ENCODE data around the gene MERTK.
A peak's percentile ranks its signal among the peaks of the same experiment; 100 is the strongest.
"Not testable (repeated sequence)": the region's sequence is repeated elsewhere in the genome, so short reads cannot be mapped to it uniquely, and the experiment has no call there.

The MERTK gene

DNA sequence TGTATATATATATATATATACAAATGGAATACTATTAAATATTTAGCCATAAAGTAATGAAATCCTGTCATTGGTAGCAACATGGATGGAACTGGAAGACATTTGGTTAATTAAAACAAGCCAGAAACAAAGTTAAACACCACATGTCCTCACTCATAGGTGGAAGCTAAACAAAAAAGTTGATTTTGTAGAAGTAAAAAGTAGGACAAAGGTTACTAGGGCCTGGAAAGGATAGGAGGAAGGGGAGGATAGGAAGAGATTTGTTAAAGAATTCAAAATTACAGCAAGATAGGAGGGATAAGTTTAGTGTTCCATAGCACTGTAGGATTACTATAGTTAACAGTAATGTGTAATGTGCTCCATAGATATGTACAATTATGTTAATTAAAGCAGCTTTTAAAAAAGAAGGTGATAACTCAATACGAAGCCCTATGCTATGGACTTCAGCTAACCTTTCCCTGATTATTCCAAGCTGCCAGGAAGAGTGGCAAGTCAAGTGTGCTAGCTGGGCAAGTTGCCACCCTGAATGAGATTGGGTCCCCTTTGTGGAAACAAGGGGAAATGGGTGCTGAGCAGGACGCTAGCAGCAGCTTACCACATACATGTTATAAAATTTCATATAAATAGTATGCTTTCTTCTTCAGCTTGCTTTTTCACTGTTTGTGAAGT lies 12.3 kb downstream of the MERTK start:
- DNase-seq, result no peak

DNA sequence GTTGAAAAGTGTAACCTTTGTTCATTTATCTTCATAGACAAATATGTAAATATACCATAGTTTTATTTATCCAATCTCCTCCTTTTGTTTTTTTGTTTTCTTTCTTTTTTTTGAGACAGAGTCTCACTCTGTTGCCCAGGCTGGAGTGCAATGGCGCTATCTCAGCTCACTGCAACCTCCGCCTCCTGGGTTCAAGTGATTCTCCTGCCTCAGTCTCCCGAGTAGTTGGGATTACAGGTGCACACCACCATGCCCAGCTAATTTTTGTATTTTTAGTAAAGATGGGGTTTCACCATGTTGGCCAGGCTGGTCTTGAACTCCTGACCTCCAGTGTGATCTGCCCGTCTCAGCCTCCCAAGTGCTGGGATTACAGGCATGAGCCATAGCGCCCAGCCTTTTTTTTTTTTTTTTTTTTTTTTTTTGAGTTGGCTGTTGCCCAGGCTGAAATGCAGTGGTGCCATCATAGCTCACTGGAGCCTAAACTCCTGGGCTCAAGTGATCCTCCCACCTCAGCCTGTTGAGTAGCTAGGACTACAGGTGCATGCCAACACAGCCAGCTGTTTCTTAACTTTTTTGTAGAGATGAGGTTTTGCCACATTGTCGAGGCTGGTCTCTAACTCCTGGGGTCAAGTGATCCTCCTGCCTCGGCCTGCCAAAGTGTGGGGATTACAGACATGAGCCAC lies 13.0 kb downstream of the MERTK start:
- DNase-seq, result not testable (repeated sequence)

DNA sequence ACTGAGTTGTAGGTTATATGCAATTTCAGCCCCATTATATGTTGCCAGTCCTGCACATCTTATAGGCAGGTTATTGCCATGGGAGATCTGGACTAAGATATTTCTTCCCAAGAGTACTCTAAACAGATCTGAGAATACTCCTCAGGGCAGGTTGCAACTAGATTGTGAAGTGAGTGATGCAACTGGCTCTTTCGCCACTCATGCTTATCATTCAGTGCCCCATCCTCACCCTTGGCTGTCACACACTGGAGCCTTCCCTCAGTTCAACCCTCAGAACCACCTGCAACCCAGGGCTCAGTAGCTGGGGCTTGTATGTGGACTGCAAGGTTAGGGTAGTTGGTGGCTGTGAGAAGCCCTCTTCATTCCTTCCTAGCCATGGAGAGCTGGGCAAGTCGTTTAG lies 14.1 kb downstream of the MERTK start:
- DNase-seq, result no peak

DNA sequence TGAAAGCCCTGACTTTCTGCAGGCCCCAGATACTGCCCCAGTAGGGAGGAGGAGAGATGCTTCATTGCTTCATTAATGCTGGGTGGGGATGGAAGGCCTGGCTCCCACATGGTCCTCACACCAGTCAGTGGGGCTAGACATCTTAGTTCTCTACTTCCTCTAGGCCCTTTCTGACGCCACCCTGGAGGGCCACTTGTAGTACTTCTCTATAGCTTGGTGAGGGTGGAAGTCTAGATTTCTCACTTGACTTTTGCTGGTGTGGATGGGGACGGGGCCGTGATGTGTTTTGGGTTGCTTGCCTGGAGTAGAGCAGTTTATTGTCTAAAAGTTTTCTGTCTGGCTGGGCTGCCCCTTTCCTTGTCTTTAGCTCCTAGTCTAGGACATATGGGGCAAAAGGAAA lies 18.7 kb downstream of the MERTK start:
- no peak for DNase-seq

DNA sequence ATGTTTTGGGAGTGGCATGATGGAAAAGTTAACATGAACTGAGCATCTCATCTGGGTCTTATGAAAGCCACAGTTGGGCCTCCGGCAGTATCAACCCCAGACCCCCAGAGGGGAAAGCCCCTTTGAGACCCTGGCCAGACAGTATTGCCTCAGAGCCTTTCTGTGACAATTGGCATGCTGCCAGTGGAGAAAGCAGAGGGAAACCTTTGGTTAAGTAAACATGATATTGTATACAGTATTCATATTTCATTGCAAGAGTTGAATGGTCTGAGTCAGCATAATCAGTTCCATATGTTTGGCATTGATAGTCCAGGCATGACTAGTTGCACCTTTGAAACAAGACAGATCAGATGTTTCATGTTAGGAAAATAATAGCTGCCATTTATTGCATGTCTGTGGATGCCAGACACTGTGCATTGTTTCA lies 20.0 kb downstream of the MERTK start:
- DNase-seq, result no peak

DNA sequence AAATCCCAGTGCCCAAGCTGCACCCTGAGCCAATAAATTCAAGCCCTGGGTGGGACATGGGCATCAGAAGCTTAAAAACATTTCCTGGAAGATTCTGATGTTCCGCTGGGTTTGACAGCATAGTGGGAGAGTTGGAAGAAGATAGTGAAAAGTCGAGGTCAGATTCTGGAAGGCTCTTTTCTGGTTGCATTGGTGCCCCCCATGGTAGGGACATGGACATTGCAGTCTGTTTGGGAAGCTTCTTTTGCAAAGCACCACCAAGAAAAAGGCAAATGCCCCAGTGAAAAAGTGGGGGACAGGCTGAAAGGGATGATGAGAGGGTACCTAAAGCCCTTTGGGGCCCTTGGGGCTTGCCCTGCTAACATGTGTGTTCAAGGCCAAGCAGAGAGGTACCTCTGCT lies 21.0 kb downstream of the MERTK start:
- DNase-seq, result no peak

DNA sequence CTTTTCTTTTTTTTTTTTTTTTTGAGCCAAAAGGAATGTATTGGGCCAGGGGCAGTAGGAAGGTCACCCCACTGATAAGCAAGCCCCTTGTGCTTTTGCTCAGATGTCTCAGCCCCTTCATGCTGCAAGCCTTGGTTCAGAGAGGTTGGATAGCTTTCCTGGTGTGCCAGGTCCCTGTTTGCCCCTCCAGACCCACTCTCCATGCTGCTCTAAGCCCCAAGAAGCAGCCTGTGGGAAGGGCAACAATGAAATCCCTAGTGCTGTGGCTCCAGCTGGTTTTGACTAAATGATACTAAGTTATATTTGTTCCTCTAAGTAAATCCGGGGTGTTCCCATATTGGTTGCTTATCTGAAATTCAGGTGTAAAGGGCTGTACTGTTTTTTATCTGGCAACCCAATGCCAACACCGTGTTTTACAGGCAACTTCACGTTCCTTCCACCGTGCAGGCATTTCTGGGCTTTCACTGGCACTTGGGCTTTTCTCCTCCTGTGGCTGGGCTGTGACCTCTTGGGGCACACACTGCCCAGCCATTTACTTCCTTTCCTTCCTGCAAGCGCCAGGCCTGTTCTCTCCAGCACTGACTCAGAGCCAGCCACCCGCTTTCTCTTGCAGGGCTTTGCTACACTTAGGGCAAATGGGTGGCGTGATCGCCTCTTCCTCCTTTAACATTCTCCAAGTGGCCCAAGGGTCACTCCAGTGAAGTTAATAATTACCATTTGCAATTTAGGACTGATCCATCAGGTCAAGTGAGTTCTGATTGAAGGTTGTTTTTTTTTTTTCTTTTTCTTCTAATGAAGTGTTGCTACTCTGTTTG lies 21.6 kb downstream of the MERTK start:
- DNase-seq, result peak; percentile 35 to 48

DNA sequence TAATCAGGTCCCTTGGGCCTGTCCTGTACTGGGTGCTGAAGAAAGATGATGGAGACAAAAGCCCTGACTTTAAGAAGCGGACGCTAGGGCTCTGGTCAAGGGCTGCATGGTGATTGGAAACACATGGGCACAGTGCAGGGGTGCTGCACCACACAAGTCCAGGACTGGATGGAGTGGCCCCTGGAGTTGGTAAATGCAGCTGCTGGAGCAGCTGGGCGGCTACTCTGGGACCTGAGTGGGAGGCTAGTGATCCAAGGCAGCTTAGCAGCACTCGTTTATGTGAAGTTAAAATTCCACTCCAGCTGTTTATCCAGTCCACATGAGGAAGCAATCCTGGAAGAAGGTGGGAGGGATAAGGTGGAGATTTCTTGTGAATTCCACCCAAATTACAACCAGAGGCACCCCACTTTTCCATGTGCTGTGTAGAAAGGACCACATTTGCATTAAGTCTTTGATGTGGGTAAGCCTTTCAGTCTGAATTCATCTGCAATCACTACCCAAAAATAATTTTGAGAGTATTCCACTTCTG lies 24.9 kb downstream of the MERTK start:
- DNase-seq, result no peak

DNA sequence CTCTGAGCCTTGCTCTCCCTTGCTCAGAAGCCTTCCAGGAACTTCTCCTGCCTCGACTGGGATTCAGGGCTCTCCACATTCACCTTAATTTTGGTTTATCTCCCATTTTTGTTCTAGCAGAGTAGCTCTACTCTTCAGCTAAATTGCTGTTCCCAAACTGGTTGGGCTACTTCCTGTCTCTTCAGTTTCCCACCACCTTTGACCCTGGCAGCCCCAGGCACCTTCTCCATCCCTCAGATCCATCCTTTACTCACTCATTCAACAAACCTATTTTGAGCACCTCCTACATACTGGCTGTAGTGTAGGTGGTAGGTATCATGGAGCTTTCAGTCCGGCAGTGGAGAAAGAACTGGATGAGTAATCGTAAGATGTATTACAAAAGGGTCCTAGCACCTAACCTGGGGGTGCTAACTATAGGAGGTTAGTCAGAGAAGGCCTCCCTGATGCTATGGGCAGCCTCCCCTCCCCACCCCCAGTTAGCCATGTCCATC lies 26.3 kb downstream of the MERTK start:
- DNase-seq, result no peak

DNA sequence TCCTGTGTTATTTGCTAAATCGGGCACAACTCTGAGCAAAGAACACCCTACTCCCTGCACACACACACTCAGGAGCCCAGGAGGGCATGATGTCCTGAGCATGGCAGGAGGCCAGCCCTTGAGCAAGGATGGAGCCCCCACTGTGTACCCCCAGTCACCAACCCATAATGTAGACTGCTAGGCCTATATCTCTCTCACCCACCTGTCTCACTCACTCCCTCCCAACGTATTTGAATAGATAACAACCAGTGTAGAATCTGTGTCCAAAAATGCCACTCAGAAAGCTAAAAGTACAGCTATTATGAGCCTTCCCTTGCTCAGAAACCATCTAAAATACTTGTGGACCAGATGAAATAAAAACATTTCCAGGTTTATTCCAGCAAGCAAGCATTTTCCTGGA lies 29.3 kb downstream of the MERTK start:
- no peak for DNase-seq

DNA sequence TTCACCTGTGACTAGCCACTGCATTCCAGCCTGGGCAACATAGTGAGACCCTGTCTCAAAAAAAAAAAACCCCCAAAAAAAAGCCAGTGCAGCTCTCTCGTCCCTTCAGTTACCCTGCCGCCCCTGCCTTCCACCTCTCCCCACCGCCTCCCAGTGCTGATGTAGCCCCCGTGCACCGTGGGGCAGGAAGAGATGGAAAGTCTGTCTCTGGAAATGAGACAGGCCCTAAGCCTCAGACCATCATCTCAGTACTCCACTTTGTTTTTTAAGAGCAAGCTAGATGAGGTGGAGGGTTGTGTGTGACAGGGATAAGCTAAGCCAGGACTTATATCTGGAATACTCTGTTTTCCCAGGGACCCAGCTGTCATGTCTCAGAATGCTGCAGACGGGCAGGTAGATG lies 32.0 kb downstream of the MERTK start:
- DNase-seq, result no peak

DNA sequence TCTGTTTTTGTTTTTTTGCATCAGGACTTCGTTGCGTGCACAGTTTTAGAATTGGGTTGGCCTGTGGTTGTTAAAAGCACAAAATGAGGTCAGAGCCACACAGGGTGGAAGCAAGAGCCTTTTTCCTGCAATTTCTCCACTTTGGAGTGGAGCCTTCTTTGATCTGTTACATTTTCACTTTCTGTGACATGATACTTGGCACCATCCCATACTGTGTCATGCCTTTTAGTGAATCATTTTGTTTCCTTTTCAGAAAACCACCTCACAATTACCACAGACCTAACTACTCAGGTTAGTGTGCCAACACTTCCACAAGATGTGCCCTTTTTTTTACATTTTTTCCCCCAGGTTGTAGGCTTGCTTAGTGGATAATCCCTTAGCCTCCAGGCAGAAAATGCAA lies 32.5 kb downstream of the MERTK start:
- DNase-seq, result no peak

DNA sequence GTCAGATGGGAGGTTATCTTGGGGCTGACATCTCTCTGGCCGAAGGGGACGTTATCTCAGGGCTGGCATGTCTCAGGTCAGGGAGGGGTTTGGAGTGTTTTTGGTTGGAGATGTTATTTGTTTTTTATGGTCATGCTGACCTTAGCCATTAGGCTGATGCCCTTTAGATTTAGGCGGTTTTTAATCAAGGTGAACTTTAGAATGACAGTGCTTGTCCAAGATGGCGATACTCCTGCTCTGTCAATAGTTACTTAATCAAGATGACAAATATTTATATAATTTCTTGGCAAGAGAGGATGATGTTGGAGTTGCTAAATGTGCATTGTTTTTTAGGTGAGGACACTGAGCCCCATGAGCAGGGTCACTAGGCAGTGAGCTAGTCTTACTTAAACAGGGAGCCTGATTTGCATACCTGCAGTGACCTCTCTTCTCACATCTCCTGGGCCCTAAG lies 34.5 kb downstream of the MERTK start:
- no peak for DNase-seq

DNA sequence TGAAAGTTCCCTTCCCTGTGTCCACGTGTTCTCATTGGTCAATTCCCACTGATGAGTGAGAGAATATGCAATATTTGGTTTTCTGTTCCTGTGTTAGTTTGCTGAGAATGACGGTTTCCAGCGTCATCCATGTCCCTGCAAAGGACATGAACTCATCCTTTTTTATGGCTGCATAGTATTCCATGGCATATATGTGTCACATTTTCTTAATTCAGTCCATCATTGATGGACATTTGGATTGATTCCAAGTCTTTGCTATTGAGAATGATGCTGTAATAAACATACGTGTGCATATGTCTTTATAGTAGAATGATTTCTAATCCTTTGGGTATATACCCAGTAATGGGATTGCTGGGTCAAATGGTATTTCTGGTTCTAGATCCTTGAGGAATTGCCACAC lies 35.5 kb downstream of the MERTK start:
- not testable (repeated sequence) for DNase-seq

DNA sequence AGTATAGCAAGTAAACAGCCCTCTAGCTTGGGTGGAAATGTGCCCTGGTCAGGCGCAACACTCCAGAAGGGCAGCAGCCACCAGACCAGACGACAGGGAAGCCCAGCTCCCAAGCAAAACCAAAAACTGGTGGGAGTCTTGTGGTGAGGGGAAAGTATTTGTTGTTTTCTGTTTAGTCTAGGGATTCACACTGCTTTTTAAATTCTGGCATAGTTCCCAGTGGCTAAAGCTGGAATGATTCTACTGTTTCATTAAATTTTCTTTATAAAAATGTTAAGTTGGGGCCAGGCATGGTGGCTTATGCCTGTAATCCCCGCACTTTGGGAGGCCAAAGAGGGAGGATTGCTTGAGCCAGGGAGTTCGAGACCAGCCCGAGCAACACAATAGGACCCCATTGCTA lies 38.5 kb downstream of the MERTK start:
- DNase-seq, result no peak

DNA sequence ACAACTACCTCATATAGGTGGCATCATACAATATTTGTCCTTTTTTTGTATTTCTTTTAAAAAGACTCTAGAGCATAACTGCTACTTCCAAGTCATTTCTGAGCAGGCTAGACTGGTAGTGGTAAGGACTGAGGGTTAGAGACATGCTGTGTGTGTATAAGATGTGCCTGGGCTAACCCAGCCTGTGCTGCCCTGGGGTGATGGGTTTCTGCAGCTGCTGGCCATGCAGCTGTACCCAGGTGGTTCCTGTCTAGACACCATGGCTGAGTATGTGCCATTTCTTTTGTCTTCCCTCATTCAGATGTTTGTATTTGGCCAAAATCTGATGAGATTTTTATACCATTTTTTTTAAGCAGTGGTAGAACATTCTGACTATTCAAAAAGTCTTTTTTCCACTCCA lies 40.0 kb downstream of the MERTK start:
- no peak for DNase-seq

DNA sequence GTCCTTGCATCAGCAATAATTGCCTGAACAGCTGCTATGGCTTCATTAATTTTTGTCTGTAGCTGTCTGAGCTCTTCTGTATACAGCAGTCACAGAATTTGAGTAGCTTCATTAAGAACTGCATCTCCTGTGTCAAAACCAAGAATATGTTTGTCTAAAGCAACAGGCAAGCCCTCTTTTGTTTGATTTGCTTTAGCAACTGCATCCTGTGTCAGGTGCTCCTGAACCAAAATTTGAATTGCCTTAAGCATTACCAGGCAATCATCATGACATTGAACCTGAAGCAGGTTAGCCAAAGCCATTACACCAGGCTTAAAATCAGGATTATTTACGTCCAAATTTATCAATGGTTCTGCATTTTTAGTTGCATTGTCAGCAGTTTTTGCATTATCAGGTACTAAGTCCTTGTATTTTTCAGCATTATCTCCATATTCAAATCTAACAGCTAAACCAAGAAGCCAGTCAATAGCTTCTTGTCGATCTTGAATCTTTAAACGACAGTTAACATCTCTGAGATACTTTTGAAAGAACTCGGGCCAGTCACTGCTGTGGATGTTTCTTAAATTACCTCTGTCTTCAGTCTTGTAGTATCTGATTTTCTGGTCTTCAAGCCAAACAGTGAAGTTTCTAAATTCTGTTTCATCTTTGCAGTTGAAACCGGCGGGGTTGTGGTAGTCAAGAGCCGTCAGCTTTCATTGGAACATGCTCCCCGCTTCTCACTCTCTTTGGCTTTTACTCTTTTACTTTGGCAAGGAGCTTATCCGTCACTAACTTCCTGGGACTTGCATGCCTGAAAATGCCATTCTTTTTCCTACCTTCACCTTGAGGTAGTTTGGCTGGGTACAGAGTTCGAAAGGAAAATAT lies 42.2 kb downstream of the MERTK start:
- no peak for DNase-seq

DNA sequence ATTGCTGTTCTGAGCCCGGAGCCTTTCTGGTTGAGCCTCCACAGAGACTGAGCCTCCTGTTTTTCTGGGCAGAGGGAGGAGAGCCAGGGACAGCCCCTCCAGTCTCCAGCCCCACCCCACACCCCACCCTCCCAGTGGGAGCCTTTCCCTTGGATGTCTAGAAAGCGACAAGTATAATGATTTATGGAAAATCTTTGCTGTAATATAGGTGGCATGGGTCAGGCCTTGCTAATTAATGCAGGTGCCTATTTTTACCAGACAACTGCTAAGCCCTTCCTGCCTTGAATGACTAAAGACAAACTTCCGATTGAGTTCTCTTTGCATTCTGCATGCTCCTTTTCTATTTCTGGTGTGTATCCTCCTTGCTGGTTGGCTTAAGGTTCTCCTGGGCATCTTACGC lies 43.1 kb downstream of the MERTK start:
- DNase-seq, result no peak

DNA sequence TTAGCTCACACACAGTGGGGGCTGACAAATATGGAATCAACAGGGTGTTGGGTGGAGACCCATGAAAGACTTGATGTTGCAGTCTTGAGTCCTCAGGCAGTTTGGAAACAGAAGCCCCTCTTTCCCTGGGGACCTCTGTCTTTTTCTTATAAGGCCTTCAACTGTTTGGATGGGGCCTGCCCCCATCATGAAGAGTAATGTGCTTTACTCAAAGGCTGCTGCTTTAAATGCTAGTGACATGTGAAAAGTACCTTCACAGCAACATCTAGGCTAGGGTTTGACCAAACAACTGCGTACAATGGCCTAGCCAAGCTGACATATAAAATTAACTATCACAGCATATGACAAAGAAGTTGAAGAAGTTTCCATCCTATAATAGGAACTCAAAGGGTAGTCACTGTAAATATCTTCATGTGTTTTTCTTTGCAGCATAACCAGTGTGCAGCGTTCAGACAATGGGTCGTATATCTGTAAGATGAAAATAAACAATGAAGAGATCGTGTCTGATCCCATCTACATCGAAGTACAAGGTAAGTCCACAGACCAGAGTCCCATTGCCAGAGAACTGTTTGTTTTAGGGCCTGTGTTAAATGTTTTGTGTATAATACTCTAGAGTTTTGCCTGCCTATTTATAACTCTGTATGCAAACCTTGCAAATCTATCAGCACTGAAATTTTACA lies 46.3 kb downstream of the MERTK start:
- DNase-seq, result no peak

DNA sequence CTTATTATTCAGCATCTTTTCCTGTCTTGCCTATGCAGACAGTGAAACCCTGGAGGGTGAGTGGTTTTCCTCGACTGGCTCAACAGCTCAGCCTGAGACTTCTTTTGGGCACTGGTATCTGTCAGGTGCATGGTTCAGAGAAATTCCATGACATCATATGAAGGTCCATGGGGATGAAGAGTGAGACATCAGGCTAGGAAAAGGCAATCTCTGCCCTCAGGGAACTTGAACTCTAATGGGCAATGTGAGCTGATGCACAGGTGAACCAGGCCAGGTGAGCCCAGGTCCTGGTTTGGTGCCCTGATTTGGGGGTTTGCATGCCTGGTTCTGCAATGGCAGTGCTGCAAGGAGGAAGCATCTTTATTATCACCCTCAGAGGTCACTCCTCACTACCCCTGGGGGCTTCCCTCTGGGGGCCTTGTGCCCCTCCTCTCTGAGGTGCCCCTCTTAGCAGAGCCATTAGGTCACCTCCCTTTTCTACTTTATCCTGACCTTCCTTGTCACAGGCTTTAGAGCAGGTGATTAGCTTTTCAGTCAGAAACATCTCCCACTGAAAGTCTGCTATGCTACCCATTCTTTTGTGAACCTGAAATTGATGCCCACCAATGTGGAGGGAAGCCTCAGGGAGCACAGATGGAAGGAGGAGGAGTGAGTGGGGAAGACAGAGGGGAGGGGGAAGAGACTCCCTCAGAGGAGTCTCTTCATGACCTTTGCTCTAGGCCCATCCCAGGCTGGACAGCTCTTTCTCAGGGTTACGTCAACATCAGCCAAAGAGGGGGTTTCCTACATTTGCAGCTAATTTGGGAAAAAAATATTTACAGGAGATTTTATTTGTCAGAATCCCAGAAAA lies 47.3 kb downstream of the MERTK start:
- DNase-seq, result no peak

Measured in hippocampal formation (tissue), 2 donors.